Spleen (tissue), 11 donors: ENCODE measurements around the gene SLC28A1. TPM values are rescaled to one million over a fixed set of nuclear protein-coding genes. Genes with fewer than 3 reads are reported as not detected.

Experiments
- DNase-seq: peaks from one replicate; pipeline ENCODE4 v3.0.0-alpha.2; 2020
- H3K27ac ChIP-seq, 8 donors: fragments of 200-600 bp; sonication (generic) in 7 of 8; 1 replicate in 4 of 8; 2 replicates in 4 of 8; pipeline versions ENCODE4 v1.5.0 to v1.8.0; 2016 to 2021; ENCODE audit warnings: inconsistent platforms in 4 of 8, mild to moderate bottlenecking in 4 of 8, moderate library complexity in 1 of 8
- H3K27me3 ChIP-seq, 7 donors: fragments of 200-600 bp; sonication (generic) in 6 of 7; replicated peaks in 1 of 7; 1 replicate in 4 of 7; 2 replicates in 3 of 7; pipeline versions ENCODE4 v1.5.0 to v1.8.0; 2016 to 2021; ENCODE audit warnings: inconsistent platforms in 3 of 7, mild to moderate bottlenecking in 1 of 7
- H3K36me3 ChIP-seq, 6 donors: fragments of 200-600 bp; sonication (generic) in 5 of 6; 1 replicate in 4 of 6; 2 replicates in 2 of 6; pipeline versions ENCODE4 v1.5.0 to v1.8.0; 2016 to 2021; ENCODE audit warnings: inconsistent platforms in 2 of 6
- H3K4me1 ChIP-seq, 6 donors: fragments of 200-600 bp; sonication (generic) in 5 of 6; 1 replicate in 3 of 6; 2 replicates in 3 of 6; pipeline versions ENCODE4 v1.5.0 to v1.8.0; 2016 to 2021; ENCODE audit warnings: inconsistent platforms in 3 of 6
- H3K4me3 ChIP-seq, 8 donors: fragments of 200-600 bp; sonication (generic) in 7 of 8; 1 replicate in 4 of 8; 2 replicates in 4 of 8; pipeline versions ENCODE4 v1.5.0 to v1.8.0; 2016 to 2021; ENCODE audit warnings: inconsistent platforms in 4 of 8, mild to moderate bottlenecking in 4 of 8, moderate library complexity in 2 of 8
- H3K9me3 ChIP-seq, 8 donors: fragments of 200-600 bp; sonication (generic) in 7 of 8; 1 replicate in 4 of 8; 2 replicates in 4 of 8; pipeline versions ENCODE4 v1.5.0 to v1.8.0; 2016 to 2021; ENCODE audit warnings: inconsistent platforms in 4 of 8
- CTCF ChIP-seq, 11 experiments: fragments of 200-600 bp in 7 of 11; fragments of 450-650 bp in 4 of 11; sonication (generic) in 4 of 11; IDR thresholded peaks in 8 of 11; conservative IDR thresholded peaks in 3 of 11; 1 replicate in 7 of 11; 2 replicates in 4 of 11; pipeline versions ENCODE4 v1.4.0 to v1.8.0; 2016 to 2021; ENCODE audit warnings: antibody characterized with exemption in 11 of 11, inconsistent platforms in 4 of 11, mild to moderate bottlenecking in 1 of 11
- POLR2A ChIP-seq, 3 donors: fragments of 450-650 bp; IDR thresholded peaks; one replicate each; pipeline ENCODE4 v1.5.1; 2017; ENCODE audit warnings: antibody characterized with exemption in 3 of 3, mild to moderate bottlenecking in 1 of 3
- POLR2AphosphoS5 ChIP-seq, 3 donors: sonication (generic); formaldehyde crosslinking; IDR thresholded peaks; one replicate each; pipeline ENCODE4 v1.5.1; 2017; ENCODE audit warnings: antibody characterized with exemption in 3 of 3
- WGBS, 5 donors: extraction: QIAGEN DNeasy Blood & Tissue Kit in 3 of 5; methylation state at CpG; one replicate each; pipeline versions ENCODE4 v1.1.5 to v1.1.7; 2013 to 2018; 5-methylcytosine and 5-hydroxymethylcytosine counted together
- intact Hi-C: fragments of 100-400 bp; cut with DNase I; formaldehyde crosslinking; loops from one replicate; pipeline ENCODE4 v1.15.0; 2023; ENCODE audit warnings: low total_unique reads
- polyA plus RNA-seq, 3 donors: library from polyadenylated mRNA; stranded (reverse); fragments of 200-250 nt; gene quantifications; one replicate each; pipeline ENCODE4 v1.2.1, GENCODE V29; 2013
- total RNA-seq, 7 donors: library from RNA; depleted of rRNA in 3 of 7; stranded (reverse); fragments of >200 nt in 3 of 7; fragmentation: NEBNext Ultra II Directional in 4 of 7; extraction: Animal tissue kit (Norgen Biotek cat#: 25700) in 4 of 7; gene quantifications; one replicate each; pipeline versions ENCODE4 v1.1.0 to v1.2.1, GENCODE V29; 2016 to 2021
- donor health status: healthy with polysubstance abuse.
- donor health status: DM: no; HTN: no; CAD: no; lungs with moderate emphysema.
- donor health status: DM: no; HTN: no; CAD: no.
- donor health status: Bipolar disorder and iron deficiency.
- donor health status: healthy.
- donor health status: DM: no; HTN: no; CAD: no.
- donor health status: DM: yes; HTN: yes; CAD: no.

Gene SLC28A1
- total and polyA plus RNA-seq, 10 donors: 0.10 to 0.29 (median 0.16) TPM; not detected in 7

GRCh38 chr15:84903751-84904150 is 19.3 kb downstream of the SLC28A1 start:
- TF ChIP-seq POLR2AphosphoS5 (IDR thresholded peaks at IDR 0.05) (no peak), CTCF (IDR thresholded peaks at IDR 0.05 in 8 of 11, conservative IDR thresholded peaks at IDR 0.05 in 3 of 11) (no peak), POLR2A (IDR thresholded peaks at IDR 0.05) (no peak)
- intact Hi-C loops: no loop called here
- H3K27me3 ChIP-seq: no peaks in the 10 kb centered on the region
- no peaks in the 10 kb centered on the region for H3K36me3 ChIP-seq
- no peak overlapping the region for H3K27ac ChIP-seq
- H3K4me1 ChIP-seq: no peaks in the 10 kb centered on the region
- no peak for DNase-seq
- 76 to 95% (median 87%) methylated on average over 2 of the region's 2 CpGs for WGBS, 5 donors
- H3K9me3 ChIP-seq: peaks cover 0 to 23% (median 11%) of the 10 kb centered on the region in 8 donors
- H3K4me3 ChIP-seq: no peak overlapping the region

- Histone ChIP-seq H3K4me3 (no peak overlapping the region), H3K36me3 (no peaks in the 10 kb centered on the region), H3K27ac (no peak overlapping the region), H3K4me1 (no peaks in the 10 kb centered on the region), H3K9me3 (peaks cover 0 to 18% (median 11%) of the 10 kb centered on the region in 8 donors), H3K27me3 (no peaks in the 10 kb centered on the region)
- TF ChIP-seq CTCF (IDR thresholded peaks at IDR 0.05 in 8 of 11, conservative IDR thresholded peaks at IDR 0.05 in 3 of 11) (no peak), POLR2AphosphoS5 (IDR thresholded peaks at IDR 0.05) (no peak), POLR2A (IDR thresholded peaks at IDR 0.05) (no peak)
- no peak for DNase-seq
- 57 to 94% (median 85%) methylated on average over 2 of the region's 2 CpGs for WGBS, 5 donors
- intact Hi-C loops: no loop called here
Observed at GRCh38 chr15:84904419-84904818, 20.0 kb downstream of the SLC28A1 start.

GRCh38 chr15:84905016-84905916 is 20.8 kb downstream of the SLC28A1 start:
- no peaks in the 10 kb centered on the region for H3K27me3 ChIP-seq
- H3K27ac ChIP-seq: no peak overlapping the region
- no peaks in the 10 kb centered on the region for H3K4me1 ChIP-seq
- 87 to 95% (median 90%) methylated on average over 15 of the region's 15 CpGs for WGBS, 5 donors
- no peak for DNase-seq
- H3K4me3 ChIP-seq: no peak overlapping the region
- H3K9me3 ChIP-seq: peaks cover 0 to 16% (median 11%) of the 10 kb centered on the region in 8 donors
- intact Hi-C loops: no loop called here
- no peaks in the 10 kb centered on the region for H3K36me3 ChIP-seq
- TF ChIP-seq POLR2AphosphoS5 (IDR thresholded peaks at IDR 0.05) (no peak), POLR2A (IDR thresholded peaks at IDR 0.05) (no peak), CTCF (IDR thresholded peaks at IDR 0.05 in 8 of 11, conservative IDR thresholded peaks at IDR 0.05 in 3 of 11) (no peak)

- peaks cover 0 to 16% (median 3%) of the 10 kb centered on the region in 6 donors for H3K4me1 ChIP-seq
- H3K27ac ChIP-seq: no peak overlapping the region
- H3K9me3 ChIP-seq: no peaks in the 10 kb centered on the region
- H3K4me3 ChIP-seq: no peak overlapping the region
- WGBS, 5 donors: 93 to 96% (median 94%) methylated on average over 4 of the region's 4 CpGs
- no peaks in the 10 kb centered on the region for H3K27me3 ChIP-seq
- TF ChIP-seq CTCF (IDR thresholded peaks at IDR 0.05 in 8 of 11, conservative IDR thresholded peaks at IDR 0.05 in 3 of 11) (no peak), POLR2A (IDR thresholded peaks at IDR 0.05) (no peak), POLR2AphosphoS5 (IDR thresholded peaks at IDR 0.05) (no peak)
- DNase-seq: no peak
- H3K36me3 ChIP-seq: no peaks in the 10 kb centered on the region
- intact Hi-C loops: no loop called here
Observed at GRCh38 chr15:84907731-84908130, 23.3 kb downstream of the SLC28A1 start.
